Measurements from ENCODE around the gene OR9Q2. TPM values are rescaled to one million over a fixed set of nuclear protein-coding genes. Genes with fewer than 3 reads are reported as not detected.

Gene OR9Q2
- total RNA-seq, 1 donor: not detected

- H2AFZ ChIP-seq (ENCODE audit: low read length): no peak overlapping the region
- H3K27me3 ChIP-seq (ENCODE audit: insufficient read depth, low read length): no peaks in the 10 kb centered on the region
- no peak for TF ChIP-seq CTCF (IDR thresholded peaks at IDR 0.05; ENCODE audit: extremely low read depth, low read depth, low read length)
- H4K20me1 ChIP-seq (ENCODE audit: insufficient read depth, low read length): no peaks in the 10 kb centered on the region
- no peaks in the 10 kb centered on the region for H3K79me2 ChIP-seq (ENCODE audit: insufficient read depth, low read length)
- H3K4me3 ChIP-seq (ENCODE audit: insufficient read depth, low read length): no peak overlapping the region
- DNase-seq (ENCODE audit: insufficient read length, low spot score, missing footprints): no peak
- H3K9me3 ChIP-seq (ENCODE audit: low read depth, low read length): no peaks in the 10 kb centered on the region
- no peaks in the 10 kb centered on the region for H3K36me3 ChIP-seq (ENCODE audit: insufficient read depth, low read length)
- H3K4me2 ChIP-seq (ENCODE audit: insufficient read depth, low read length): no peak overlapping the region
- no peaks in the 10 kb centered on the region for H3K4me1 ChIP-seq (ENCODE audit: insufficient read depth, low read length)
- no peak overlapping the region for H3K27ac ChIP-seq (ENCODE audit: low read depth, low read length)
Measured at GRCh38 chr11:58179648-58180047, 9.2 kb upstream of the OR9Q2 start.

GRCh38 chr11:58186938-58187337 lies 1.9 kb upstream of the OR9Q2 start:
- Histone ChIP-seq H3K9me3 (ENCODE audit: low read depth, low read length) (no peaks in the 10 kb centered on the region), H3K36me3 (ENCODE audit: insufficient read depth, low read length) (no peaks in the 10 kb centered on the region), H3K27ac (ENCODE audit: low read depth, low read length) (no peak overlapping the region), H3K79me2 (ENCODE audit: insufficient read depth, low read length) (no peaks in the 10 kb centered on the region), H3K4me1 (ENCODE audit: insufficient read depth, low read length) (no peaks in the 10 kb centered on the region), H3K4me3 (ENCODE audit: insufficient read depth, low read length) (no peak overlapping the region), H3K4me2 (ENCODE audit: insufficient read depth, low read length) (no peak overlapping the region), H2AFZ (ENCODE audit: low read length) (no peak overlapping the region), H4K20me1 (ENCODE audit: insufficient read depth, low read length) (no peaks in the 10 kb centered on the region), H3K27me3 (ENCODE audit: insufficient read depth, low read length) (no peaks in the 10 kb centered on the region)
- TF ChIP-seq CTCF (IDR thresholded peaks at IDR 0.05; ENCODE audit: extremely low read depth, low read depth, low read length): no peak
- DNase-seq (ENCODE audit: insufficient read length, low spot score, missing footprints): no peak

- TF ChIP-seq CTCF (IDR thresholded peaks at IDR 0.05; ENCODE audit: extremely low read depth, low read depth, low read length): no peak
- H2AFZ ChIP-seq (ENCODE audit: low read length): no peak overlapping the region
- H3K4me1 ChIP-seq (ENCODE audit: insufficient read depth, low read length): no peaks in the 10 kb centered on the region
- H3K27me3 ChIP-seq (ENCODE audit: insufficient read depth, low read length): no peaks in the 10 kb centered on the region
- DNase-seq (ENCODE audit: insufficient read length, low spot score, missing footprints): no peak
- H3K4me3 ChIP-seq (ENCODE audit: insufficient read depth, low read length): no peak overlapping the region
- no peaks in the 10 kb centered on the region for H3K9me3 ChIP-seq (ENCODE audit: low read depth, low read length)
- no peak overlapping the region for H3K4me2 ChIP-seq (ENCODE audit: insufficient read depth, low read length)
- H3K36me3 ChIP-seq (ENCODE audit: insufficient read depth, low read length): no peaks in the 10 kb centered on the region
- H3K79me2 ChIP-seq (ENCODE audit: insufficient read depth, low read length): no peaks in the 10 kb centered on the region
- H4K20me1 ChIP-seq (ENCODE audit: insufficient read depth, low read length): no peaks in the 10 kb centered on the region
- H3K27ac ChIP-seq (ENCODE audit: low read depth, low read length): no peak overlapping the region
Measured at GRCh38 chr11:58192229-58192628, 3.4 kb downstream of the OR9Q2 start.

- no peak for TF ChIP-seq CTCF (IDR thresholded peaks at IDR 0.05; ENCODE audit: extremely low read depth, low read depth, low read length)
- Histone ChIP-seq H3K79me2 (ENCODE audit: insufficient read depth, low read length) (no peaks in the 10 kb centered on the region), H3K4me3 (ENCODE audit: insufficient read depth, low read length) (no peak overlapping the region), H3K4me1 (ENCODE audit: insufficient read depth, low read length) (no peaks in the 10 kb centered on the region), H3K9me3 (ENCODE audit: low read depth, low read length) (no peaks in the 10 kb centered on the region), H3K27me3 (ENCODE audit: insufficient read depth, low read length) (no peaks in the 10 kb centered on the region), H3K36me3 (ENCODE audit: insufficient read depth, low read length) (no peaks in the 10 kb centered on the region), H2AFZ (ENCODE audit: low read length) (no peak overlapping the region), H3K4me2 (ENCODE audit: insufficient read depth, low read length) (no peak overlapping the region), H4K20me1 (ENCODE audit: insufficient read depth, low read length) (no peaks in the 10 kb centered on the region), H3K27ac (ENCODE audit: low read depth, low read length) (no peak overlapping the region)
- no peak for DNase-seq (ENCODE audit: insufficient read length, low spot score, missing footprints)
Measured at GRCh38 chr11:58193391-58193790, 4.5 kb downstream of the OR9Q2 start.
